Adrenal gland (tissue), 12 donors: ENCODE results near the gene DIAPH2. TPM values are rescaled to one million over a fixed set of nuclear protein-coding genes. Genes with fewer than 3 reads are reported as not detected.

Experiments used
- DNase-seq, 7 donors: peaks; one replicate each; pipeline ENCODE4 v3.0.0-alpha.2; 2019 to 2020
- H3K27ac ChIP-seq, 5 donors: fragments of 200-600 bp; sonication (generic) in 4 of 5; 1 replicate in 3 of 5; 2 replicates in 2 of 5; pipeline versions ENCODE4 v1.5.1 to v1.8.0; 2016 to 2020; ENCODE audit warnings: mild to moderate bottlenecking in 1 of 5
- H3K27me3 ChIP-seq: fragments of 200-600 bp; 2 replicates; pipeline ENCODE4 v1.8.0; 2021
- H3K36me3 ChIP-seq, 2 donors: fragments of 200-600 bp; replicated peaks in 1 of 2; 1 replicate in 1 of 2; 2 replicates in 1 of 2; pipeline versions ENCODE4 v1.5.1 to v1.8.0; 2018 to 2022
- H3K4me1 ChIP-seq, 2 donors: fragments of 200-600 bp; replicated peaks in 1 of 2; 1 replicate in 1 of 2; 2 replicates in 1 of 2; pipeline versions ENCODE4 v1.5.1 to v1.8.0; 2018 to 2021
- H3K4me3 ChIP-seq, 4 donors: fragments of 200-600 bp; sonication (generic) in 3 of 4; one replicate each; pipeline ENCODE4 v1.5.1; 2016 to 2018
- H3K9me3 ChIP-seq, 3 donors: fragments of 200-600 bp; sonication (generic) in 1 of 3; replicated peaks in 1 of 3; 1 replicate in 2 of 3; 2 replicates in 1 of 3; pipeline versions ENCODE4 v1.5.1 to v1.8.0; 2016 to 2021
- CTCF ChIP-seq, 6 experiments: fragments of 450-650 bp in 4 of 6; fragments of 200-600 bp in 2 of 6; sonication (generic) in 1 of 6; IDR thresholded peaks; 1 replicate in 5 of 6; 2 replicates in 1 of 6; pipeline versions ENCODE4 v1.5.1 to v1.8.0; 2016 to 2021; ENCODE audit warnings: antibody characterized with exemption in 6 of 6, mild to moderate bottlenecking in 2 of 6, moderate library complexity in 1 of 6
- POLR2A ChIP-seq, 2 donors: fragments of 450-650 bp; IDR thresholded peaks; one replicate each; pipeline ENCODE4 v1.6.1; 2017; ENCODE audit warnings: antibody characterized with exemption in 2 of 2, mild to moderate bottlenecking in 2 of 2, moderate library complexity in 1 of 2
- WGBS, 4 donors: extraction: QIAGEN DNeasy Blood & Tissue Kit in 2 of 4; methylation state at CpG; one replicate each; pipeline versions ENCODE4 v1.1.5 to v1.1.7; 2013 to 2017; 5-methylcytosine and 5-hydroxymethylcytosine counted together
- intact Hi-C, 2 donors: fragments of 100-400 bp; cut with DNase I; formaldehyde crosslinking; loops; one replicate each; pipeline versions ENCODE4 v1.14.1 to v1.15.0; 2022 to 2023
- polyA plus RNA-seq, 3 donors: library from polyadenylated mRNA; stranded (reverse); fragments of 200-250 nt in 2 of 3; fragments of 350-450 nt in 1 of 3; fragmentation: Illumina TruSeq in 1 of 3; extraction: RNeasy Lipid Tissue Mini Kit (QIAGEN cat#74804) in 1 of 3; gene quantifications; one replicate each; pipeline ENCODE4 v1.2.3, GENCODE V29; 2013 to 2014
- total RNA-seq, 9 donors: library from RNA; depleted of rRNA in 4 of 9; stranded (reverse); fragments of >200 nt in 4 of 9; fragments of 120-200 nt in 1 of 9; fragmentation: NEBNext Ultra II Directional in 1 of 9; extraction: Animal tissue kit (Norgen Biotek cat#: 25700) in 1 of 9; gene quantifications; one replicate each; pipeline versions ENCODE4 v1.1.0 to v1.2.4, GENCODE V29; 2013 to 2023
- donor health status: healthy with polysubstance abuse.
- donor health status: Bipolar disorder and iron deficiency.
- donor health status: DM: yes; HTN: yes; CAD: no.
- donor health status: DM: no; HTN: no; CAD: no.
- donor health status: DM: no; HTN: no; CAD: no.
- donor health status: DM: yes; HTN: yes; CAD: no.

Gene DIAPH2
- total and polyA plus RNA-seq, 12 donors, result 3.2 to 33.3 (median 12.3) TPM

GRCh38 chrX:96884027-96884426, 199.4 kb downstream of the DIAPH2 start:
- Histone ChIP-seq H3K27ac (no peak overlapping the region), H3K4me1 (no peaks in the 10 kb centered on the region), H3K4me3 (no peak overlapping the region), H3K27me3 (no peaks in the 10 kb centered on the region), H3K36me3 (no peaks in the 10 kb centered on the region), H3K9me3 (no peaks in the 10 kb centered on the region)
- TF ChIP-seq CTCF (IDR thresholded peaks at IDR 0.05) (no peak), POLR2A (IDR thresholded peaks at IDR 0.05) (no peak)
- DNase-seq, result no peak
- 86 to 99% (median 94%) methylated on average over 2 to 13 of the region's 13 CpGs for WGBS, 4 donors
- intact Hi-C loops, result no loop called here

GRCh38 chrX:96889726-96890125, 205.1 kb downstream of the DIAPH2 start:
- no peak for DNase-seq
- Histone ChIP-seq H3K36me3 (no peaks in the 10 kb centered on the region), H3K27ac (no peak overlapping the region), H3K4me1 (no peaks in the 10 kb centered on the region), H3K27me3 (no peaks in the 10 kb centered on the region), H3K4me3 (no peak overlapping the region), H3K9me3 (no peaks in the 10 kb centered on the region)
- intact Hi-C loops, result no loop called here
- TF ChIP-seq CTCF (IDR thresholded peaks at IDR 0.05) (no peak), POLR2A (IDR thresholded peaks at IDR 0.05) (no peak)
- WGBS, 4 donors, result 76 to 94% (median 86%) methylated on average over 1 of the region's 1 CpG

DNA sequence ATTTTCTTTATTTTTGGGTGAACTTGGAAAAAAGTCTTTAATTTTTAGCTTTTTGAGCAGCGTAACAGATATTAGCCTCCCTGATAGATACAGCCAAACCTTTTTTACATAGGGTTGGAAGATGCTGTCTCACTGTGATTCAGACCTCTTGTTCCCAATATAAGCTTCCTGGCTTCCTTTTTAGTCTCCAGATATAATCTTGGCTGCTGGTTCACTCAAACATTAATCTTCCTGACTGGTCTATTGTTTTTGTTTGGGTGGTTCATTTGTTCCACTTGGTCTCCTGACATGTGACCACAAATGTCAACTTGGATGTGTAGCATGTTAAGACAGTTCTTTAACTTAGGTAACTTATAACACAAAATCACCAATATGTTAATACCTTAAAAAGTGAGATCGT, 222.1 kb downstream of the DIAPH2 start:
- DNase-seq, result no peak
- intact Hi-C loops, result no loop called here
- no peak overlapping the region for H3K4me3 ChIP-seq
- H3K36me3 ChIP-seq, result no peaks in the 10 kb centered on the region
- no peaks in the 10 kb centered on the region for H3K4me1 ChIP-seq
- WGBS, 4 donors, result 82 to 87% (median 83%) methylated on average over 2 of the region's 2 CpGs
- TF ChIP-seq CTCF (IDR thresholded peaks at IDR 0.05) (no peak), POLR2A (IDR thresholded peaks at IDR 0.05) (no peak)
- no peaks in the 10 kb centered on the region for H3K27me3 ChIP-seq
- no peak overlapping the region for H3K27ac ChIP-seq
- H3K9me3 ChIP-seq, result no peaks in the 10 kb centered on the region

GRCh38 chrX:96907516-96908272, 223.1 kb downstream of the DIAPH2 start:
- intact Hi-C loops, result no loop called here
- H3K27ac ChIP-seq, result no peak overlapping the region
- no peaks in the 10 kb centered on the region for H3K36me3 ChIP-seq
- no peaks in the 10 kb centered on the region for H3K4me1 ChIP-seq
- 50 to 55% (median 52%) methylated on average over 3 of the region's 3 CpGs for WGBS, 4 donors
- H3K27me3 ChIP-seq, result no peaks in the 10 kb centered on the region
- DNase-seq, result no peak
- no peaks in the 10 kb centered on the region for H3K9me3 ChIP-seq
- no peak overlapping the region for H3K4me3 ChIP-seq
- TF ChIP-seq POLR2A (IDR thresholded peaks at IDR 0.05), result no peak
- no peak for TF ChIP-seq CTCF (IDR thresholded peaks at IDR 0.05)
